Activated B cell treated with CpG ODN at 0.5 μM for 24 hours (primary cell): ENCODE results near the gene SLIT2. TPM values are rescaled to one million over a fixed set of nuclear protein-coding genes. Genes with fewer than 3 reads are reported as not detected.

ENCODE experiments used
- ATAC-seq: fragments of 200-7000 bp; cut with Tn5 transposase; one replicate; pipeline ENCODE4 v1.10.0; 2021; ENCODE audit warnings: low read depth, mild to moderate bottlenecking, moderate library complexity
- CTCF ChIA-PET: fragments of 350-600 bp; sonication (Branson Sonifier 250); formaldehyde crosslinking; loops from one replicate; lab custom pipeline; 2021; ENCODE audit warnings: antibody characterized with exemption; lab: Charles Lee
- POLR2A ChIA-PET: fragments of 350-600 bp; sonication (Branson Sonifier 250); formaldehyde crosslinking; loops from one replicate; lab custom pipeline; 2021; ENCODE audit warnings: antibody characterized with exemption; lab: Charles Lee
- DNase-seq: peaks from one replicate; pipeline ENCODE4 v3.0.0; 2022
- H3K27ac Mint-ChIP-seq: one replicate; pipeline ENCODE4 v1.8.0; 2020; ENCODE audit warnings: mixed read lengths
- H3K27me3 Mint-ChIP-seq: one replicate; pipeline ENCODE4 v1.8.0; 2021; ENCODE audit warnings: mixed read lengths
- H3K36me3 Mint-ChIP-seq: one replicate; pipeline ENCODE4 v1.8.0; 2021; ENCODE audit warnings: low read depth, mixed read lengths
- H3K4me1 Mint-ChIP-seq: one replicate; pipeline ENCODE4 v1.8.0; 2021; ENCODE audit warnings: mixed read lengths
- H3K4me3 Mint-ChIP-seq: one replicate; pipeline ENCODE4 v1.8.0; 2020; ENCODE audit warnings: mild to moderate bottlenecking, mixed read lengths
- H3K9me3 Mint-ChIP-seq: one replicate; pipeline ENCODE4 v1.8.0; 2020; ENCODE audit warnings: mixed read lengths
- CTCF ChIP-seq: fragments of 200-600 bp; IDR thresholded peaks from one replicate; pipeline ENCODE4 v1.8.0; 2022; ENCODE audit warnings: antibody characterized with exemption, mild to moderate bottlenecking
- intact Hi-C: fragments of 100-400 bp; cut with micrococcal nuclease; formaldehyde crosslinking; loops from one replicate; pipeline ENCODE4 v1.15.1; 2024
- total RNA-seq: library from RNA; stranded (reverse); gene quantifications from 2 replicates; pipeline ENCODE4 v1.2.3, GENCODE V29; 2022

The SLIT2 gene
- total RNA-seq, 1 donor from 2014 or later: 0.18 TPM

GRCh38 chr4:20298455-20298854, 46.8 kb downstream of the SLIT2 start:
- H3K4me3 Mint-ChIP-seq: no peak overlapping the region
- no peaks in the 10 kb centered on the region for H3K4me1 Mint-ChIP-seq
- no peak for ATAC-seq
- H3K9me3 Mint-ChIP-seq: no peaks in the 10 kb centered on the region
- ChIA-PET CTCF (no interaction called here), POLR2A (no interaction called here)
- DNase-seq: no peak
- intact Hi-C loops: no loop called here
- H3K36me3 Mint-ChIP-seq: no peaks in the 10 kb centered on the region
- no peaks in the 10 kb centered on the region for H3K27me3 Mint-ChIP-seq
- TF ChIP-seq CTCF: no peak
- H3K27ac Mint-ChIP-seq: no peak overlapping the region

- no peak for TF ChIP-seq CTCF
- ChIA-PET POLR2A (no interaction called here), CTCF (no interaction called here)
- H3K27ac Mint-ChIP-seq: no peak overlapping the region
- no peaks in the 10 kb centered on the region for H3K36me3 Mint-ChIP-seq
- no peaks in the 10 kb centered on the region for H3K4me1 Mint-ChIP-seq
- H3K9me3 Mint-ChIP-seq: no peaks in the 10 kb centered on the region
- no peaks in the 10 kb centered on the region for H3K27me3 Mint-ChIP-seq
- no peak overlapping the region for H3K4me3 Mint-ChIP-seq
- ATAC-seq: no peak
- no peak for DNase-seq
- intact Hi-C loops: no loop called here
Measured at GRCh38 chr4:20298986-20299385, 47.3 kb downstream of the SLIT2 start.

DNA sequence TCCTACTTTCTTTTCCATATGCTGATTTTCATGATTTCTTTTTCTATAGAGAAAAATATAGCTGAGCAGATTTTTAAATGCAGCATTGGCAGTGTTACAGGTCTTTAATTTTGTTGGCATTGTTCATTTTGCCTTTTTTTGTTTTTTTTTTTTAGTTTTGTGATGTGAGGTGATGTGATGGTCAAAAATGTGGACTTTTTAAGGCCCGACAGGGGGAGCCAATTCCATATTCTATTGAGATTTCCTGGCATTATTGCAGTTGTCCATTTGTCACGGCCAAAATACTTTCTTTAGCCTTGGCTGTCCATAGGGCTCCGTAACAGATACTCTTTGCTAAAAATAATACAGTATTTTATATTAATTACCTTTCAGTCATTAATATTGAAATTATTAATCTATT, 47.8 kb downstream of the SLIT2 start:
- Mint-ChIP-seq H3K27ac (no peak overlapping the region), H3K36me3 (no peaks in the 10 kb centered on the region), H3K4me1 (no peaks in the 10 kb centered on the region), H3K27me3 (no peaks in the 10 kb centered on the region), H3K9me3 (no peaks in the 10 kb centered on the region), H3K4me3 (no peak overlapping the region)
- ATAC-seq (no peak), DNase-seq (no peak)
- TF ChIP-seq CTCF: no peak
- intact Hi-C loops: no loop called here
- POLR2A ChIA-PET: no interaction called here
- CTCF ChIA-PET: no interaction called here

DNA sequence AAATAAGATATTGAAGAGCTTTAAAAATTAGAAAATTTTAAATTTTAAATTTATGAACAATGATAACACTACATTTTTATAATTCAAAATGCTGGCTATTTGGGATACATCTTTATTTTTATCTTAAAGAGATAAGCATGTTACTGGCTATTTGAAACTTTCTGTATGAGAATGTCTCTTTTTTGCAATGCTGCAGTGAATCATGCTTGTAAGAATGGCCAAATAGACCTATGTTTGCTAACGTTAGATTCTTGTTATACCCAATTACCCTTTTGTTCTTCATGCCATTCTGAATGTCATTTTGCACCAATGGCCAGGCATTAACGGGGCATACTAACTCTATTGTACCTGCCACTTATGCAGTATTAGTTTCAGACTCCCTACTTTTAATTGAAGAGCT, 49.5 kb downstream of the SLIT2 start:
- ATAC-seq (no peak), DNase-seq (no peak)
- intact Hi-C loops: no loop called here
- no peaks in the 10 kb centered on the region for H3K4me1 Mint-ChIP-seq
- CTCF ChIA-PET: no interaction called here
- H3K9me3 Mint-ChIP-seq: peaks cover 2% of the 10 kb centered on the region
- H3K4me3 Mint-ChIP-seq: no peak overlapping the region
- no peak for TF ChIP-seq CTCF
- no peak overlapping the region for H3K27ac Mint-ChIP-seq
- no peaks in the 10 kb centered on the region for H3K27me3 Mint-ChIP-seq
- POLR2A ChIA-PET: no interaction called here
- no peaks in the 10 kb centered on the region for H3K36me3 Mint-ChIP-seq
